Neural cell (in vitro differentiated cells): ENCODE measurements around the gene CFAP300.

Experiments
- CTCF ChIP-seq: fragments of 450-650 bp; IDR thresholded peaks from 2 replicates; pipeline ENCODE4 v1.5.1; 2014; ENCODE audit warnings: antibody characterized with exemption, mild to moderate bottlenecking, moderate library complexity; ENCODE audit not compliant: poor library complexity, severe bottlenecking
- MXI1 ChIP-seq: fragments of 450-650 bp; conservative IDR thresholded peaks from 2 replicates; pipeline ENCODE4 v1.6.1; 2014; ENCODE audit warnings: antibody characterized with exemption, mild to moderate bottlenecking; ENCODE audit not compliant: poor library complexity, severe bottlenecking

GRCh38 chr11:102079625-102080024 lies 32.4 kb downstream of the CFAP300 start:
- no peak for TF ChIP-seq CTCF
- no peak for TF ChIP-seq MXI1
